ENCODE data around the gene PLXNA4.

Gene PLXNA4

GRCh38 chr7:132100981-132101380 lies 475.3 kb downstream of the PLXNA4 start:
- DNase-seq: no peak

- no peak for DNase-seq
These were observed 475.8 kb downstream of the PLXNA4 start for GRCh38 chr7:132100483-132100882.

- no peak for DNase-seq
These were observed 477.1 kb downstream of the PLXNA4 start for GRCh38 chr7:132099163-132099562.

GRCh38 chr7:132098327-132098726 lies 477.9 kb downstream of the PLXNA4 start:
- DNase-seq: no peak

GRCh38 chr7:132097550-132098134 lies 478.6 kb downstream of the PLXNA4 start:
- no peak for DNase-seq

GRCh38 chr7:132095111-132095765 lies 481.0 kb downstream of the PLXNA4 start:
- no peak for DNase-seq

- DNase-seq: no peak
These were observed 484.2 kb downstream of the PLXNA4 start for GRCh38 chr7:132092106-132092505.

GRCh38 chr7:132091706-132092105 lies 484.6 kb downstream of the PLXNA4 start:
- DNase-seq: no peak

GRCh38 chr7:132090444-132090843 lies 485.8 kb downstream of the PLXNA4 start:
- no peak for DNase-seq

- no peak for DNase-seq
These were observed 486.9 kb downstream of the PLXNA4 start for GRCh38 chr7:132089356-132089755.

- DNase-seq: no peak
These were observed 488.8 kb downstream of the PLXNA4 start for GRCh38 chr7:132087421-132087820.

- no peak for DNase-seq
These were observed 491.4 kb downstream of the PLXNA4 start for GRCh38 chr7:132084776-132085388.

- no peak for DNase-seq
These were observed 492.6 kb downstream of the PLXNA4 start for GRCh38 chr7:132083537-132084123.

GRCh38 chr7:132083126-132083525 lies 493.1 kb downstream of the PLXNA4 start:
- no peak for DNase-seq

- DNase-seq: no peak
These were observed 493.9 kb downstream of the PLXNA4 start for GRCh38 chr7:132082394-132082793.

- no peak for DNase-seq
These were observed 494.6 kb downstream of the PLXNA4 start for GRCh38 chr7:132081686-132082085.

GRCh38 chr7:132080967-132081668 lies 495.2 kb downstream of the PLXNA4 start:
- no peak for DNase-seq

- DNase-seq: no peak
These were observed 495.8 kb downstream of the PLXNA4 start for GRCh38 chr7:132080467-132080866.

GRCh38 chr7:132078891-132079735 lies 497.2 kb downstream of the PLXNA4 start:
- DNase-seq: no peak

GRCh38 chr7:132077971-132078685 lies 498.1 kb downstream of the PLXNA4 start:
- DNase-seq: no peak

- no peak for DNase-seq
These were observed 499.8 kb downstream of the PLXNA4 start for GRCh38 chr7:132076301-132077035.
